H1 (cell line): Measurements from ENCODE around the gene EN2. TPM values are rescaled to one million over a fixed set of nuclear protein-coding genes. Genes with fewer than 3 reads are reported as not detected.

Experiments used
- CTCF ChIA-PET: fragments of 300-600 bp; sonication (Branson Sonifier 250); formaldehyde crosslinking; loops from one replicate; lab custom pipeline; 2021; ENCODE audit not compliant: partially characterized antibody; lab: Charles Lee
- POLR2A ChIA-PET: fragments of 300-600 bp; sonication (Branson Sonifier 250); formaldehyde crosslinking; loops from one replicate; lab custom pipeline; 2021; ENCODE audit warnings: inconsistent platforms; ENCODE audit not compliant: partially characterized antibody; lab: Charles Lee
- DNase-seq, 2 experiments: peaks; one replicate each; pipeline versions ENCODE4 v3.0.0 to v3.0.0-alpha.2; 2010 to 2022; ENCODE audit warnings: low spot score in 2 of 2, low read depth in 1 of 2, mixed read lengths in 1 of 2
- FAIRE-seq: peaks from 2 replicates; lab custom pipeline; 2011; peaks lifted over from hg19 to GRCh38; lab: Jason Lieb, UNC
- H2AFZ ChIP-seq: 2 replicates; pipeline ENCODE4 v1.8.1; 2012; ENCODE audit warnings: low read length, inconsistent platforms
- H2AK5ac ChIP-seq: 2 replicates; pipeline ENCODE4 v1.6.1; 2013; ENCODE audit warnings: low read depth, low read length
- H2BK120ac ChIP-seq: replicated peaks from 2 replicates; pipeline ENCODE3; 2013; ENCODE audit warnings: low read depth, low read length, inconsistent platforms
- H2BK12ac ChIP-seq: 2 replicates; pipeline ENCODE4 v1.6.1; 2013; ENCODE audit warnings: low read depth, low read length
- H2BK15ac ChIP-seq: 2 replicates; pipeline ENCODE4 v1.6.1; 2013; ENCODE audit warnings: low read length
- H2BK20ac ChIP-seq: 2 replicates; pipeline ENCODE4 v1.6.1; 2013; ENCODE audit warnings: low read length
- H2BK5ac ChIP-seq: 2 replicates; pipeline ENCODE4 v1.6.1; 2013; ENCODE audit warnings: low read depth, low read length
- H3K14ac ChIP-seq: 2 replicates; pipeline ENCODE4 v1.6.1; 2013; ENCODE audit warnings: inconsistent platforms; ENCODE audit not compliant: insufficient read length
- H3K18ac ChIP-seq: 2 replicates; pipeline ENCODE4 v1.6.1; 2013; ENCODE audit warnings: low read length; ENCODE audit errors: extremely low read depth
- H3K23ac ChIP-seq: 2 replicates; pipeline ENCODE4 v1.6.1; 2013; ENCODE audit warnings: inconsistent platforms; ENCODE audit not compliant: insufficient read length
- H3K23me2 ChIP-seq: 2 replicates; pipeline ENCODE4 v1.6.1; 2013; ENCODE audit warnings: low read depth, low read length
- H3K27ac ChIP-seq: 2 replicates; pipeline ENCODE4 v1.6.1; 2011; ENCODE audit warnings: low read depth, low read length, inconsistent platforms
- H3K27me3 ChIP-seq, 4 experiments: replicated peaks in 1 of 4; 1 replicate in 1 of 4; 2 replicates in 3 of 4; pipeline versions ENCODE4 v1.6.1 to v1.8.1; 2011 to 2013; ENCODE audit warnings: low read length in 3 of 4, mild to moderate bottlenecking in 3 of 4, inconsistent platforms in 2 of 4, mixed read lengths in 2 of 4, moderate library complexity in 1 of 4; ENCODE audit not compliant: control insufficient read depth in 3 of 4, insufficient read depth in 3 of 4; ENCODE audit errors: extremely low read depth in 1 of 4
- H3K36me3 ChIP-seq, 4 experiments: 2 replicates each; pipeline versions ENCODE4 v1.6.1 to v1.8.1; 2011 to 2013; ENCODE audit warnings: mild to moderate bottlenecking in 4 of 4, low read length in 3 of 4, moderate library complexity in 2 of 4, control low read depth in 1 of 4, inconsistent platforms in 1 of 4; ENCODE audit not compliant: insufficient read depth in 4 of 4, control insufficient read depth in 2 of 4
- H3K4ac ChIP-seq: replicated peaks from 2 replicates; pipeline ENCODE3; 2013; ENCODE audit warnings: low read length, low read depth, mixed read lengths, inconsistent platforms; ENCODE audit not compliant: insufficient read length
- H3K4me1 ChIP-seq, 4 experiments: replicated peaks in 1 of 4; 1 replicate in 1 of 4; 2 replicates in 3 of 4; pipeline versions ENCODE4 v1.6.1 to v1.8.1; 2011 to 2013; ENCODE audit warnings: low read length in 3 of 4, inconsistent platforms in 2 of 4, mixed read lengths in 1 of 4; ENCODE audit not compliant: insufficient read depth in 4 of 4, control insufficient read depth in 3 of 4
- H3K4me2 ChIP-seq, 2 experiments: 2 replicates each; pipeline versions ENCODE4 v1.6.1 to v1.8.1; 2011 to 2013; ENCODE audit warnings: low read depth in 2 of 2, low read length in 2 of 2, control low read depth in 1 of 2, inconsistent platforms in 1 of 2, mild to moderate bottlenecking in 1 of 2; ENCODE audit not compliant: insufficient read depth in 1 of 2
- H3K4me3 ChIP-seq, 4 experiments: fragments of 200-600, 300-600 bp in 1 of 4; sonication (generic), shearing (Covaris generic), sonication (Bioruptor Twin) in 1 of 4; 2 replicates each; pipeline versions ENCODE4 v1.5.1 to v1.8.1; 2011 to 2016; ENCODE audit warnings: low read length in 4 of 4, low read depth in 3 of 4, control low read depth in 2 of 4, inconsistent platforms in 2 of 4, mild to moderate bottlenecking in 2 of 4, mixed read lengths in 1 of 4, moderate library complexity in 1 of 4; ENCODE audit not compliant: insufficient read depth in 2 of 4; ENCODE audit errors: extremely low read depth in 1 of 4
- H3K56ac ChIP-seq: replicated peaks from 2 replicates; pipeline ENCODE3; 2013; ENCODE audit warnings: low read depth, mild to moderate bottlenecking, mixed read lengths, low read length, inconsistent platforms; ENCODE audit not compliant: insufficient read length
- H3K79me1 ChIP-seq: 2 replicates; pipeline ENCODE4 v1.6.1; 2013; ENCODE audit warnings: low read depth, low read length, control low read depth
- H3K79me2 ChIP-seq, 2 experiments: 2 replicates each; pipeline versions ENCODE4 v1.6.1 to v1.8.1; 2012 to 2013; ENCODE audit warnings: low read length in 2 of 2, mild to moderate bottlenecking in 2 of 2, inconsistent platforms in 1 of 2; ENCODE audit not compliant: insufficient read depth in 2 of 2, control insufficient read depth in 1 of 2
- H3K9ac ChIP-seq, 4 experiments: replicated peaks in 1 of 4; 1 replicate in 1 of 4; 2 replicates in 3 of 4; pipeline versions ENCODE4 v1.6.1 to v1.8.1; 2011 to 2013; ENCODE audit warnings: low read depth in 3 of 4, low read length in 3 of 4, control low read depth in 2 of 4, mild to moderate bottlenecking in 2 of 4, moderate library complexity in 2 of 4, inconsistent platforms in 1 of 4; ENCODE audit errors: extremely low read depth in 1 of 4
- H3K9me3 ChIP-seq, 2 experiments: 2 replicates each; pipeline versions ENCODE4 v1.6.1 to v1.8.1; 2012 to 2013; ENCODE audit warnings: mild to moderate bottlenecking in 2 of 2, moderate library complexity in 2 of 2, control low read depth in 1 of 2, inconsistent platforms in 1 of 2, low read depth in 1 of 2, low read length in 1 of 2, mixed read lengths in 1 of 2; ENCODE audit not compliant: insufficient read depth in 2 of 2
- H4K20me1 ChIP-seq, 2 experiments: replicated peaks in 1 of 2; 2 replicates each; pipeline versions ENCODE3 to v1.8.1; 2011 to 2013; ENCODE audit warnings: inconsistent platforms in 2 of 2, low read length in 2 of 2, mild to moderate bottlenecking in 1 of 2; ENCODE audit not compliant: insufficient read depth in 2 of 2, control insufficient read depth in 1 of 2
- H4K5ac ChIP-seq: 2 replicates; pipeline ENCODE4 v1.6.1; 2013; ENCODE audit warnings: low read length, low read depth, mixed read lengths, inconsistent platforms; ENCODE audit not compliant: insufficient read length
- H4K8ac ChIP-seq: 2 replicates; pipeline ENCODE4 v1.8.0; 2013; ENCODE audit warnings: mild to moderate bottlenecking, moderate library complexity, low read length, inconsistent platforms; ENCODE audit not compliant: insufficient read depth; ENCODE audit errors: extremely low read depth
- H4K91ac ChIP-seq: replicated peaks from 2 replicates; pipeline ENCODE3; 2013; ENCODE audit warnings: low read length, mixed read lengths, inconsistent platforms; ENCODE audit not compliant: insufficient read length
- BCL11A ChIP-seq, 2 experiments: IDR thresholded peaks; one replicate each; pipeline ENCODE4 v1.6.1; 2011; ENCODE audit warnings: low read depth in 2 of 2, low read length in 2 of 2, mild to moderate bottlenecking in 2 of 2
- CHD2 ChIP-seq: IDR thresholded peaks from 2 replicates; pipeline ENCODE4 v1.6.1; 2012; ENCODE audit warnings: low read length, improper control_type of control experiment
- GTF2F1 ChIP-seq: IDR thresholded peaks from 2 replicates; pipeline ENCODE4 v1.6.1; 2012; ENCODE audit warnings: low read depth, low read length, improper control_type of control experiment, borderline replicate concordance
- JUND ChIP-seq: IDR thresholded peaks from 2 replicates; pipeline ENCODE4 v1.6.1; 2011; ENCODE audit warnings: mild to moderate bottlenecking, improper control_type of control experiment, low read length
- SIN3A ChIP-seq, 2 experiments: IDR thresholded peaks in 1 of 2; conservative IDR thresholded peaks in 1 of 2; 2 replicates each; pipeline ENCODE4 v1.6.1; 2011 to 2012; ENCODE audit warnings: low read length in 2 of 2, improper control_type of control experiment in 1 of 2, low read depth in 1 of 2, mild to moderate bottlenecking in 1 of 2
- SIRT6 ChIP-seq: IDR thresholded peaks from one replicate; pipeline ENCODE4 v1.7.1; 2012; ENCODE audit warnings: low read length, inconsistent platforms
- SP4 ChIP-seq: IDR thresholded peaks from 2 replicates; pipeline ENCODE4 v1.6.1; 2012; ENCODE audit warnings: low read length, inconsistent platforms
- SRF ChIP-seq: IDR thresholded peaks from 2 replicates; pipeline ENCODE4 v1.6.1; 2011; ENCODE audit warnings: mild to moderate bottlenecking, low read depth, low read length, moderate library complexity
- TAF7 ChIP-seq: optimal IDR thresholded peaks from 2 replicates; pipeline ENCODE3; 2011; ENCODE audit warnings: low read depth, mild to moderate bottlenecking, inconsistent platforms, low read length, moderate library complexity, borderline replicate concordance
- WGBS, 2 experiments: shearing (Covaris generic) in 1 of 2; methylation state at CpG; one replicate each; pipeline versions ENCODE4 v1.1.6 to v1.1.7; 2013 to 2015; ENCODE audit warnings: low lambda C conversion rate in 2 of 2, mixed read lengths in 2 of 2, inconsistent platforms in 1 of 2, low coverage in 1 of 2, missing lambda C conversion rate in 1 of 2; ENCODE audit not compliant: insufficient replicate concordance in 2 of 2, insufficient coverage in 1 of 2, insufficient read length in 1 of 2; ENCODE audit errors: extremely low coverage in 1 of 2, missing lambda C conversion rate in 1 of 2; 5-methylcytosine and 5-hydroxymethylcytosine counted together
- polyA plus RNA-seq, 7 experiments: library from polyadenylated mRNA; depleted of rRNA in 3 of 7; stranded (reverse) in 5 of 7; unstranded in 2 of 7; fragments of >200 nt in 5 of 7; fragments of 200-250 nt in 2 of 7; gene quantifications; 1 replicate in 5 of 7; 2 replicates in 1 of 7; 4 replicates in 1 of 7; pipeline versions ENCODE4 v1.2.1 to v1.2.3, GENCODE V29; 2011 to 2013; ENCODE audit warnings: missing spikeins in 2 of 7, mixed read lengths in 2 of 7
- total RNA-seq: library from RNA; stranded (reverse); fragmentation: NEBNext Ultra II Directional; extraction: Animal tissue kit (Norgen Biotek cat#: 25700); gene quantifications from 2 replicates; pipeline ENCODE4 v1.2.1, GENCODE V29; 2021

The EN2 gene
- total and polyA plus RNA-seq, 2 of the 8 experiments (the other 6 are each of a cell fraction or from before 2014, with no cell fraction given) = not detected

DNA sequence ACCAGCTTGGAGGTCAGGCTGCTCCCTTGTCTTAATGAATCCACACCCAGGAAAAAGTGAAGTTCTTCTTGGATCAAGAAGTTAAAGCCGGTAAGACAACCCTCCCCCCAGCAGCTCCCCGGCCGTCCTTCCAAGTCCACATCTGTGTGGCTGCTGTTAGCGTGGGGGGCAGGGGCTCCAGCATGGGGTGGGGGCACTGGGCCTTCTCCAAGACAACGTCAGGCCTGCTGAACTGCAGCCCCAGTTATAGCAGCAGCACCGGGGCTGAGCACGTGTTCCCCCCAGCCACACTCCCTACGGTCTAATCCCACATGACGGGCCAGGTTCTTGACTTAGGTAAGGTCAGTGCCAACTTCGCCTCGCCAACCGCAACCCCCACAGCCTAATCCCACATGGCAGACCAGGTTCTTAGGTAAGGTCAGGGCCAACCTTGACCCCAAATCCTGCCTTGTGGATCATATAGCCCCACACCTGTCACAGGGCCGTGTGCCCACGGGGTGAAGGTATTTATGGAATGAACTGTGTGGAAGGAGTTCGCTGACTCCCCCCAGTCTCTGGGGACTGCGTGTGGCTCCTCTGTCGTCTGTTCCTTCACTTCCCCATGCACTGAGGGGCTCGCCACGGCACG lies 30.4 kb upstream of the EN2 start:
- ChIA-PET POLR2A (no interaction called here), CTCF (interaction anchor here (0.6 to 1.9 kb wide), 4 partner anchors 14 to 511 kb away, joined by 3 to 6 read pairs (median 4); no protein-coding TSS in a partner anchor)
- Histone ChIP-seq H4K20me1 (no peaks in the 10 kb centered on the region), H3K4me3 (no peak overlapping the region), H2AK5ac (no peak overlapping the region), H3K23me2 (no peaks in the 10 kb centered on the region), H2BK15ac (no peak overlapping the region), H2BK20ac (no peak overlapping the region), H3K14ac (no peak overlapping the region), H3K79me1 (no peaks in the 10 kb centered on the region), H3K23ac (no peak overlapping the region), H2BK5ac (no peak overlapping the region), H4K8ac (no peak overlapping the region), H2BK120ac (no peak overlapping the region), H3K79me2 (no peaks in the 10 kb centered on the region), H3K27me3 (no peaks in the 10 kb centered on the region; a peak in 1 of 7 replicates), H3K36me3 (no peaks in the 10 kb centered on the region), H3K9ac (no peak overlapping the region), H3K56ac (no peak overlapping the region), H3K18ac (no peak overlapping the region), H4K91ac (no peak overlapping the region), H3K4ac (no peak overlapping the region), H3K4me1 (no peaks in the 10 kb centered on the region), H3K4me2 (no peak overlapping the region), H2BK12ac (no peak overlapping the region), H3K9me3 (no peaks in the 10 kb centered on the region), H4K5ac (no peak overlapping the region), H3K27ac (no peak overlapping the region), H2AFZ (no peak overlapping the region)
- no peak for FAIRE-seq
- no peak for DNase-seq
- no peak for TF ChIP-seq JUND
- TF ChIP-seq CHD2 = no peak
- no peak for TF ChIP-seq SRF
- TF ChIP-seq GTF2F1 = no peak
- TF ChIP-seq SIN3A (conservative IDR thresholded peaks at IDR 0.05 in 1 of 2, IDR thresholded peaks at IDR 0.05 in 1 of 2; ENCODE audit: low read depth in 1 of 2, low read length in 2 of 2) = no peak
- no peak for TF ChIP-seq SIRT6
- no peak for TF ChIP-seq TAF7
- no peak for TF ChIP-seq BCL11A (IDR thresholded peaks at IDR 0.05; ENCODE audit: low read depth in 2 of 2, low read length in 2 of 2)
- no peak for TF ChIP-seq SP4
- WGBS, 2 experiments = 96% methylated on average over 18 of the region's 20 CpGs; no CpG with 5 or more reads in 1 of the 2 experiments
